ENCODE results near the gene TRPV5.

Gene TRPV5

DNA sequence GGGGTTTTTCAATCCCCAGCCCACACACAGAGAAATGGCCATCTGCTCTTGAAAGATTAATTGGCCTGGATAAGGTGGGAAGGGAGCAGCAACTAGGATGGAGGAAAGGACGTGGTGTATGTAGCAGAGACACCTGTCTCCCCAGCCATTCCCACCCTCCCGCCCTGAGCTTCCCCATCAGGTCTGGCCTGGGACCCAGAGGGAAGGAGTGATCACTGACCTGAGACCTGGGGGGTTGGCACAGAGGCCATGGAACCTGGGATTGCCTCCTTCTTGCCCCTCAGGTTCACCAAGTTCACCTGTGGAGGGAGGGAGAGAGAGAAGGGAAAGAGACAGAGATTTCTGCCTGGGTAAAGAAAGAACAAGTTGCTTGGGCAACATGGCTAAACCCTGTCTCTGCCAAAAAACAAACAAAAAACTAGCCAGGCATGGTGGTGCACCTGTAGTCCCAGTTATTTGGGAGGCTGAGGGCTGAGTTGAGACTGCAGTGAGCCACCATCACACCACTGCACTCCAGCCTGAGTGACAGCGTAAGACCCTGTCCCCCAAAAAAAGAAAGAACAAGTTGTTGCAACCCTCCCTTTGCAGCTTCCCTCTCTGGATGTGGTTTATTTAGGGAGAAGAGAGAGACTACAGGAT is 36.7 kb downstream of the TRPV5 start:
- no peak overlapping the region for H3K4me2 ChIP-seq (ENCODE audit: low read length)
- no peaks in the 10 kb centered on the region for H3K9me3 ChIP-seq (ENCODE audit: control insufficient read depth, insufficient read depth, low read length)
- no peaks in the 10 kb centered on the region for H3K4me1 ChIP-seq (ENCODE audit: control insufficient read depth, low read length)
- no peaks in the 10 kb centered on the region for H4K20me1 ChIP-seq (ENCODE audit: control insufficient read depth, insufficient read depth, low read depth, low read length)
- no peaks in the 10 kb centered on the region for H3K36me3 ChIP-seq (ENCODE audit: control insufficient read depth, low read length)
- no peak overlapping the region for H3K27ac ChIP-seq (ENCODE audit: low read depth, low read length)
- peaks cover 48% of the 10 kb centered on the region for H3K27me3 ChIP-seq (ENCODE audit: control insufficient read depth, low read length)
- H3K79me2 ChIP-seq (ENCODE audit: control insufficient read depth, low read length): no peaks in the 10 kb centered on the region
- H3K9me2 ChIP-seq (replicated peaks; ENCODE audit: control insufficient read depth, low read length): no peaks in the 10 kb centered on the region
- H3F3A ChIP-seq (ENCODE audit: control insufficient read depth, insufficient read depth): no peaks in the 10 kb centered on the region
- H3K4me3 ChIP-seq (ENCODE audit: low read length): no peak overlapping the region
- TF ChIP-seq, protein P1, sequence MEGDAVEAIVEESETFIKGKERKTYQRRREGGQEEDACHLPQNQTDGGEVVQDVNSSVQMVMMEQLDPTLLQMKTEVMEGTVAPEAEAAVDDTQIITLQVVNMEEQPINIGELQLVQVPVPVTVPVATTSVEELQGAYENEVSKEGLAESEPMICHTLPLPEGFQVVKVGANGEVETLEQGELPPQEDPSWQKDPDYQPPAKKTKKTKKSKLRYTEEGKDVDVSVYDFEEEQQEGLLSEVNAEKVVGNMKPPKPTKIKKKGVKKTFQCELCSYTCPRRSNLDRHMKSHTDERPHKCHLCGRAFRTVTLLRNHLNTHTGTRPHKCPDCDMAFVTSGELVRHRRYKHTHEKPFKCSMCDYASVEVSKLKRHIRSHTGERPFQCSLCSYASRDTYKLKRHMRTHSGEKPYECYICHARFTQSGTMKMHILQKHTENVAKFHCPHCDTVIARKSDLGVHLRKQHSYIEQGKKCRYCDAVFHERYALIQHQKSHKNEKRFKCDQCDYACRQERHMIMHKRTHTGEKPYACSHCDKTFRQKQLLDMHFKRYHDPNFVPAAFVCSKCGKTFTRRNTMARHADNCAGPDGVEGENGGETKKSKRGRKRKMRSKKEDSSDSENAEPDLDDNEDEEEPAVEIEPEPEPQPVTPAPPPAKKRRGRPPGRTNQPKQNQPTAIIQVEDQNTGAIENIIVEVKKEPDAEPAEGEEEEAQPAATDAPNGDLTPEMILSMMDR (IDR thresholded peaks at IDR 0.05; ENCODE audit: low read depth, low read length, poor library complexity, severe bottlenecking): no peak
- no peak for TF ChIP-seq EZH2phosphoT487 (IDR thresholded peaks at IDR 0.05; ENCODE audit: borderline replicate concordance, low read length)

DNA sequence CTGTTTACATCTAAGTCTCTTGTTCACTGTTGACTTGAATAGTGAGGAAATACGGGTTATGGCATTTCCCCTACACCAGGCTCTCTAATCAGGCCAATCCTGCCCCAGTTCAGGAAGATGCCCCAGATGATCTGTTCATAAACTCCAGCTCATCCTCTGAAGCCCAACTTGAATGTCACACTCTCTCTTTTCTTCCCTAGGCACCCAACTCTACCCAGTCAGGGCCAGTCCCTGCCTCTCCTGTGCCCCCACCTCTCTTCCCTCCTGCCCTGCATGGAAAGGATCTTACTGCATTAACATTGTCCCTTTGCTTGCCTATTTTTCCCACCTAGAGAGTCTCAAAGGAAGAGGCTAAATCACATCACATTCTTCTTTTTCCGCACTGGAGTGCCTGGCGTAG is 37.4 kb downstream of the TRPV5 start:
- Histone ChIP-seq H3K36me3 (ENCODE audit: control insufficient read depth, low read length) (no peaks in the 10 kb centered on the region), H3K27me3 (ENCODE audit: control insufficient read depth, low read length) (peaks cover 49% of the 10 kb centered on the region), H3K9me2 (replicated peaks; ENCODE audit: control insufficient read depth, low read length) (no peaks in the 10 kb centered on the region), H3K4me3 (ENCODE audit: low read length) (no peak overlapping the region), H3K4me2 (ENCODE audit: low read length) (no peak overlapping the region), H3K9me3 (ENCODE audit: control insufficient read depth, insufficient read depth, low read length) (no peaks in the 10 kb centered on the region), H3K79me2 (ENCODE audit: control insufficient read depth, low read length) (no peaks in the 10 kb centered on the region), H3F3A (ENCODE audit: control insufficient read depth, insufficient read depth) (no peaks in the 10 kb centered on the region), H3K27ac (ENCODE audit: low read depth, low read length) (no peak overlapping the region), H4K20me1 (ENCODE audit: control insufficient read depth, insufficient read depth, low read depth, low read length) (no peaks in the 10 kb centered on the region), H3K4me1 (ENCODE audit: control insufficient read depth, low read length) (no peaks in the 10 kb centered on the region)
- TF ChIP-seq, protein P1 (IDR thresholded peaks at IDR 0.05; ENCODE audit: low read depth, low read length, poor library complexity, severe bottlenecking): no peak
- no peak for TF ChIP-seq EZH2phosphoT487 (IDR thresholded peaks at IDR 0.05; ENCODE audit: borderline replicate concordance, low read length)

DNA sequence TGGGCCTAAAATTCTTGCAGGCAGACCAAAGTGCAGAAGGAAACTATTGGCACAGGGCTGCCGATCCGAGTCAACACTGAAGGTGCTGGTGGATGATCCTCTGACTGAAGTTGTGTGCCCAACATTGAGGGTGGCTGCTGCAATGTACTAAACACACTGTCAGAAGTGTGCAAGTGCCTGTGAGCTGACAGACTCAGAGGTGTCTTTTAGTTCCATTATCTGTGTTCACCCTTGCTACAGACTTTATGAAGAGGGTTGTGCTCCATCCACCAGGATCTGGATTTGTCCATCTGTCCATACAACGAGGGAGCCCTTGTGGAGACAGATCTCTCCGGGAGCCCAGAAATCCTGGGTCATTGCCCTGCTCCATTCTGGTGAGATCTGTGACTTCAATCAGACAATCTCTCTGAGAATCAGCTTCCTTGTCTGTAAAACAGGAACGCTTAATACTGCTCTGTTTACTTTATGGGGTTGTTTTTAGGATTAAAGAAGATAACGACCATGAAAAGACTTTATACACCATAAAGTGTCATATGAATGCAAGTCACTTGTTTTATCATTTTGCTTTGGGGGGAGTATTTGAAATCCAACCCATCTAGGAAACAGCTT is 38.5 kb downstream of the TRPV5 start:
- H3K27me3 ChIP-seq (ENCODE audit: control insufficient read depth, low read length): peaks cover 48% of the 10 kb centered on the region
- no peak overlapping the region for H3K4me3 ChIP-seq (ENCODE audit: low read length)
- H3K9me2 ChIP-seq (replicated peaks; ENCODE audit: control insufficient read depth, low read length): no peaks in the 10 kb centered on the region
- H3K79me2 ChIP-seq (ENCODE audit: control insufficient read depth, low read length): no peaks in the 10 kb centered on the region
- H3K27ac ChIP-seq (ENCODE audit: low read depth, low read length): no peak overlapping the region
- H3K9me3 ChIP-seq (ENCODE audit: control insufficient read depth, insufficient read depth, low read length): no peaks in the 10 kb centered on the region
- TF ChIP-seq, protein P1 (IDR thresholded peaks at IDR 0.05; ENCODE audit: low read depth, low read length, poor library complexity, severe bottlenecking): no peak
- no peak for TF ChIP-seq EZH2phosphoT487 (IDR thresholded peaks at IDR 0.05; ENCODE audit: borderline replicate concordance, low read length)
- H3K36me3 ChIP-seq (ENCODE audit: control insufficient read depth, low read length): no peaks in the 10 kb centered on the region
- no peaks in the 10 kb centered on the region for H4K20me1 ChIP-seq (ENCODE audit: control insufficient read depth, insufficient read depth, low read depth, low read length)
- H3F3A ChIP-seq (ENCODE audit: control insufficient read depth, insufficient read depth): no peaks in the 10 kb centered on the region
- H3K4me1 ChIP-seq (ENCODE audit: control insufficient read depth, low read length): no peaks in the 10 kb centered on the region
- no peak overlapping the region for H3K4me2 ChIP-seq (ENCODE audit: low read length)
